G401 (cell line): ENCODE data around the gene KRTAP9-4. TPM values are rescaled to one million over a fixed set of nuclear protein-coding genes. Genes with fewer than 3 reads are reported as not detected.
"Not testable (repeated sequence)": the region's sequence is repeated elsewhere in the genome, so short reads cannot be mapped to it uniquely, and the experiment has no call there.

Source experiments
- DNase-seq: peaks from one replicate; pipeline ENCODE4 v3.0.0-alpha.2; 2015; ENCODE audit warnings: low spot score
- in situ Hi-C: cut with HindIII; loops from 2 replicates; pipeline ENCODE4 v1.10.0; 2016; ENCODE audit warnings: low sequenced_read_pairs, mixed read lengths
- total RNA-seq: library from RNA; depleted of rRNA; stranded (reverse); fragments of >200 nt; shearing (Covaris generic); gene quantifications from 2 replicates; pipeline ENCODE4 v1.2.3, GENCODE V29; 2014; rRNA removed

KRTAP9-4 gene, protein sequence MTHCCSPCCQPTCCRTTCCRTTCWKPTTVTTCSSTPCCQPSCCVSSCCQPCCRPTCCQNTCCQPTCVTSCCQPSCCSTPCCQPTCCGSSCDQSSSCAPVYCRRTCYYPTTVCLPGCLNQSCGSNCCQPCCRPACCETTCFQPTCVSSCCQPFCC
- not detected in 2 replicates for total RNA-seq

GRCh38 chr17:41249637-41250240 is at the start of gene KRTAP9-4:
Gene KRTAP9-4 (plus strand): TSS chr17:41249687. CDS start chr17:41249721, 34 bp downstream.
- in situ Hi-C loops, DNase-seq: not testable (repeated sequence)

DNA sequence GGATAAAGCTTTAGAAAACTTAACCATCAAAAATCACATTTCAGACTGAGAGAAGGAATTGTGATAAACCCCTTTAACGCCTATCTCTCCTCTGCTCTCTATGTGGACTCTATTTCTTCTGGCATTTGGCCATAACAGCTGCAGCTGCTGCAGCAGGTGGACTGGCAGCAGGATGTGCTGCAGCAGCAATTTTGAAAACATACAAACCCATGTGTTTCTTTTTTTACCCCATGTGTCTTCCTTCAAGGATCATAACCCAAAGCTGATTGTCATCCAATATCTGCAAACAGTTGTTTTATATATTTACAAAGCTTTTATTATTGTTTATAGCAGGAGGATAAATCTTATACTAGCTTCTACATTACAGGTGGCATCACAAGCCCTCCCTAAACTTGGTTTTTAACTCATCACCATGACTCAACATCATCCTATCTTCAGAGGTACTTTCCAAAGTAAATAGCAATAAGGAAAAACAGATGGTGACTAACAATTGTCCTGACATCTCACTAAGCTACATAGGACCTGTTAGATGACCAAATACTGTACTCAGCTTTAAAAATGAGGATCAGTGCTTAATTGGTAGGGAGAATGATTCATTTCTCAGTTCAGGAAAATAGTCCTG is 37.5 kb upstream of the KRTAP9-4 start:
- in situ Hi-C loops: no loop called here
- DNase-seq: no peak

DNA sequence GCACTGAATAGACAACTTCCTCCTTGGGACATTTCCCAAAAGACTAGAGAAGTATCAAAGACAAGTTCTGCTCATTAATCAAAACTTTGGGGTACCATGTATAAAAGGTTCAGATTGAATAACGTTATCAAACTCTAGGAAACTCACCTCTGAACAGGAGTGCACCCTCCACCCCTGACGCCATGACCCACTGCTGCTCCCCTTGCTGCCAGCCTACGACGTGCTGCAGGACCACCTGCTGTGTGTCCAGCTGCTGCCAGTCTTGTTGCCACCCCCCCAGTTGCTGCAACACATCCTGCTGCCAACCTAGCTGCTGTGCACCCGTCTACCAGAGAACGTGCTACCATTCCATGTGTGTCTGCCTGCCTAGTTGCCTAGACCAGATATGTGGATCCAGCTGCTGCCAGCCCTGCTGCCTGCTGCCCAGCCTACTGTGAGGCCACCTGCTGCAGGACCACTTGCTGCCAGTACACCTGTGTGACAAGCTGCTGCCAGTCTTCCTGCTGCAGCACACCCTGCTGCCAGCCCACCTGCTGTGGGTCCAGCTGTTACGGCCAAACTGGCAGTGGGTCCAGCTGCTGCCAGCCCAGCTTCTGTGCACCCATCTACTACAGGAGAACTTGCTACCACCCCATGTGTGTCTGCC is 36.8 kb upstream of the KRTAP9-4 start:
- DNase-seq: no peak
- in situ Hi-C loops: no loop called here

GRCh38 chr17:41215681-41216080 is 33.8 kb upstream of the KRTAP9-4 start:
- DNase-seq: no peak
- in situ Hi-C loops: no loop called here

GRCh38 chr17:41223821-41224220 is 25.7 kb upstream of the KRTAP9-4 start:
- in situ Hi-C loops: no loop called here
- no peak for DNase-seq

- DNase-seq: no peak
- in situ Hi-C loops: no loop called here
Measured at GRCh38 chr17:41226051-41226450, 23.4 kb upstream of the KRTAP9-4 start.

- DNase-seq, in situ Hi-C loops: not testable (repeated sequence)
Measured at GRCh38 chr17:41226598-41227095, 22.8 kb upstream of the KRTAP9-4 start, which contains the start of gene KRTAP9-2. Gene KRTAP9-2 (plus strand): TSS chr17:41226648. CDS start chr17:41226655, 7 bp downstream.

DNA sequence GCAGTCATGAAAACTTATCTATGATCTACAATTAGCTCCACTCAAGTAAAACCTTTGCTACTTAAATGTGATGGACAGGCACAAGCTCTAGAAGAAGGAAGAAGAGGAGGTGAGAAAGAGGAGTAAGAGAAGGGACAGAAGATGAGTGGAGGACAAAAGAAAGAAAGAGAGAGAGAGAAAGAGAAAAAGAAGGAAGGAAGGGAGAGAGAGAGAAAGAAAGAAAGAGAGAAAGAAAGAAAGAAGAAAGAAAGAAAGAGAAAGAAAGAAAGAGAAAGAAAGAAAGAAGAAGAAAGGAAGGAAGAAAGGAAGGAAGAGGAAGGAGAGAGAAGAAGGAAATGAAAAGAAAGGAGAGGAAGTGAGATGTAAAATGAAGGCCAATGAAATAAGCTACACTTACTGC is 19.4 kb upstream of the KRTAP9-4 start:
- in situ Hi-C loops: no loop called here
- DNase-seq: no peak

GRCh38 chr17:41231731-41232130 is 17.8 kb upstream of the KRTAP9-4 start:
- no peak for DNase-seq
- in situ Hi-C loops: no loop called here

- DNase-seq, in situ Hi-C loops: not testable (repeated sequence)
Measured at GRCh38 chr17:41232399-41233105, 16.9 kb upstream of the KRTAP9-4 start, which contains the start of gene KRTAP9-3. Gene KRTAP9-3 (plus strand): TSS chr17:41232449. CDS start chr17:41232502, 53 bp downstream.

DNA sequence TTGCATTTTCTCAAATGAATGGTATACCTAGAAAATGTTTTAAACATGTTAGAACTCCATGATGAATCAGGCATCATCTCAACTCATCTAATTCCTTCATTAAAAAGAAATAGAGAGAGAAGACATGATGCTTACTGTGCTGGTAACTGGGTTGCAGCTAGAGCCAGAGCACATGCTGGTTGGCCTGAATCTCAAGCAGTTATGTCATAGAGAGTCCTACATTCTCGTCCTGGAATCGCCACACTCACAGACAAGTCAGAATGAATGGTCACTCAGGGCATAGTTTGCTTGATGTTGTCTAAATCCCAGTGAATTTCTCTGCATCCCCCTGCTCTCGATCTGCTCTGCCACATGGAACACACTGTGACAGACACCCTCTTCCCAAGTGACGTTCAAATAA is 12.4 kb upstream of the KRTAP9-4 start:
- in situ Hi-C loops: not testable (repeated sequence)
- peak; percentile 60 for DNase-seq

DNA sequence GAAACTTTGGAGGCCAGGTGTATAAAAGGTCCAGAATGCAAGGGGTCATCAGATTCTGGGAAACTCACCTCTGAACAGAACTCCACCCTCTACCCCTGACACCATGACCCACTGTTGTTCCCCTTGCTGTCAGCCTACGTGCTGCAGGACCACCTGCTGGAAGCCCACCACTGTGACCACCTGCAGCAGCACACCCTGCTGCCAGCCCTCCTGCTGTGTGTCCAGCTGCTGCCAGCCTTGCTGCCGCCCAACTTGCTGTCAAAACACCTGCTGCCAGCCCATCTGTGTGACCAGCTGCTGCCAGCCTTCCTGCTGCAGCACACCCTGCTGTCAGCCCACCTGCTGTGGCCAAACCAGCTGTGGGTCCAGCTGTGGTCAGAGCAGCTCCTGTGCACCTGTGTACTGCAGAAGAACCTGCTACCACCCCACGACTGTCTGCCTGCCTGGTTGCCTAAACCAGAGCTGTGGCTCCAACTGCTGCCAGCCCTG is 11.5 kb upstream of the KRTAP9-4 start, which contains the start of gene KRTAP9-8:
Gene KRTAP9-8, plus strand, starts transcription at position 51 of the 489 bp plus-strand sequence. Its CDS starts 53 bp downstream, at position 104.
- in situ Hi-C loops, DNase-seq: not testable (repeated sequence)

DNA sequence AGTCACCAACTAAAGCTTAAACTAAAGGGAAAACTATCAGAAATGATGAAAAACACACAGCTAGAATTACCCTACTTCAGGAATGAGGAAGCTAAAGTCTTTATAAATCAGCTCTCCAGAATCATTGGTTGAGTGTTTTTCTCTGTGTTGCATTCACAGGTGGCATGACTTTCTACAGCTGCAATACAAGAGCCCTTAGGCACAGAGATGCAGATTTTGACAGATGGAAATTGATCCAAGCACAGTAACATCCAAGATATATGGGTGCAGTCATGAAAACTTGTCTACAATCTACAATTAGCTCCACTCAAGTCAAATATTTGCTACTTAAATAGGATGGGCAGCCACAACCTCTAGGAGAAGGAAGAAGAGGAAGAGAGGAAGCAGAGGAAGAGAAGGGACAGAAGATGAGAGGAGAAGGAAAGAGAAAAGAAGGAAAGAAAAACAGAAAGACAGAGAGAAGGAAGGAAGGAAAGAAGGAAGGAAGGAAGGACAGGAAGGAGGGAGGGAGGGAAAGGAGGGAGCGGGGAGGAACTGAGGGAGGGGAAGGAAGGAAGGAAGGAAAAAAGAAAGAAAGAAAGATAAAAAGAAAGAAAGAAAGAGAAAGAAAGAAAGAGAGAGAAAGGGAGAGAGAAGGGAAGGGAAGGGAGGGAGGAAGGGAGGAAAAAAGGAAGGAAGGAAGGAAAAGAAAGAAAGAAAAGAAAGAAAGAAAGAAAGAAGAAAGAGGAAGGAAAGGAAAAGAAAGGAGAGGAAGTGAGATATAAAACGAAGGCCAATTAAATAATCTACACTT is 2.3 kb upstream of the KRTAP9-4 start:
- DNase-seq, in situ Hi-C loops: not testable (repeated sequence)

DNA sequence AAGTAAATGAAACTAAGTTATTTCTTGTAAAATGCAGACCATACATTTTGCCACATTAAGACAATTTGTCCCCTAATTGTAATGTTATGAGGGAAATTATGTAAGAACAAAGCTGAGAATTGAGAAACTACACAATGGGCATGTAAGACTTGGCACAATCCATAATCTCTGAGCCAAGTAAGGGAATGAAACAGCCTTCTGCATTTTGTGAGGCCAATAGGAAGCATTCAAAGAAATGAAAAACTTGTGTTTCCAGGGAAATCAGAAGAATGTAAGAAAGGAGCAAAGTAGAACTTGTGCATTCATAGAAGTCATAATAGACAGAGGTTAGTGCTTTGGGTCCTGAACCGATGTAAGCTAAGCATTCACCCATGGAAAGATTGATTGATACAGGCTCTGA is 1.8 kb downstream of the KRTAP9-4 start:
- DNase-seq: no peak
- in situ Hi-C loops: no loop called here

- DNase-seq: no peak
- in situ Hi-C loops: no loop called here
Measured at GRCh38 chr17:41254861-41255260, 5.4 kb downstream of the KRTAP9-4 start.

DNA sequence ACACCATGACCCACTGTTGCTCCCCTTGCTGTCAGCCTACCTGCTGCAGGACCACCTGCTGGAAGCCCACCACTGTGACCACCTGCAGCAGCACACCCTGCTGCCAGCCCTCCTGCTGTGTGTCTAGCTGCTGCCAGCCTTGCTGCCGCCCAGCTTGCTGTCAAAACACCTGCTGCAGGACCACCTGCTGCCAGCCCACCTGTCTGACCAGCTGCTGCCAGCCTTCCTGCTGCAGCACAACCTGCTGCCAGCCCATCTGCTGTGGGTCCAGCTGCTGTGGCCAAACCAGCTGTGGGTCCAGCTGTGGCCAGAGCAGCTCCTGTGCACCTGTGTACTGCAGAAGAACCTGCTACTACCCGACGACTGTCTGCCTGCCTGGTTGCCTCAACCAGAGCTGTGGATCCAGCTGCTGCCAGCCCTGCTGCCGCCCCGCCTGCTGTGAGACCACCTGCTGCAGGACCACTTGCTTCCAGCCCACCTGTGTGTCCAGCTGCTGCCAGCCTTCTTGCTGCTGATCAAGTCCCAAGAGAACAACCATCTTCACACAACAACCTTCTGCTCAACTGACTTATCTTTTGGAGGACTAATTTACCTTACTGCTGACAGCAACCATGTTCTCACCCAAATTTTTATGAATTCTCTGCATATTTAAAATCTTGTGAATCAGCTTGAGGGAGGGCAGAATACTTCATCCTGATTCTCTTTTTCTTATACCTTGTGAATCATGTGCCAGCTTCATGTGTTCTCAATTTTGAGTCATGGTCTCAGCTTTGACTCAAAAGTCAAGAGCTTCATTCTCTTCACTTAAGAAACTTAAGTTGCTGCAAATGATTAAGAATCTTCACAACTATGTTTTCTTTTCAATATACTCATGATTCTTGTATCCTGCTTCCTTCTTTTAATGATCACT is 6.1 kb downstream of the KRTAP9-4 start, which contains the start of gene KRTAP9-9:
Gene KRTAP9-9, plus strand, starts transcription at position 4 of the 910 bp plus-strand sequence.
- DNase-seq, in situ Hi-C loops: not testable (repeated sequence)

DNA sequence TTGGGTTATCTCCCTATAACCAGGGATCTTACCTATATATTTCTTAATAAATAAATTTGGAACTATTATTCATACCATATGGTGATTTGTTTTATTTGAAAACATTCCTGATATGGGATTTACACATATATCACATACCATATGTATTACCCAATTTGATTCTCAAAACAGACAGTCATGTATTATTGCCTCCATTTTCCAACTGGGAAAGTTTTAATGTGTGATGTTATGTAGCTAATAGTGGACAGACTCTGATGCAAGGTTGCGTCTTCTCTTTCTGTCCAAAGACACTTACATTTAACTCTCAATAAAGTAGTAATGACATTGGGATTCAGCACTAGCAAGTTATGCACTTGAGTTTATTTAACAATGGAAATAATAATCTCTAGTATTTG is 6.8 kb downstream of the KRTAP9-4 start:
- in situ Hi-C loops: no loop called here
- DNase-seq: no peak
